ENCODE measurements around the gene RGL2.

Gene RGL2

DNA sequence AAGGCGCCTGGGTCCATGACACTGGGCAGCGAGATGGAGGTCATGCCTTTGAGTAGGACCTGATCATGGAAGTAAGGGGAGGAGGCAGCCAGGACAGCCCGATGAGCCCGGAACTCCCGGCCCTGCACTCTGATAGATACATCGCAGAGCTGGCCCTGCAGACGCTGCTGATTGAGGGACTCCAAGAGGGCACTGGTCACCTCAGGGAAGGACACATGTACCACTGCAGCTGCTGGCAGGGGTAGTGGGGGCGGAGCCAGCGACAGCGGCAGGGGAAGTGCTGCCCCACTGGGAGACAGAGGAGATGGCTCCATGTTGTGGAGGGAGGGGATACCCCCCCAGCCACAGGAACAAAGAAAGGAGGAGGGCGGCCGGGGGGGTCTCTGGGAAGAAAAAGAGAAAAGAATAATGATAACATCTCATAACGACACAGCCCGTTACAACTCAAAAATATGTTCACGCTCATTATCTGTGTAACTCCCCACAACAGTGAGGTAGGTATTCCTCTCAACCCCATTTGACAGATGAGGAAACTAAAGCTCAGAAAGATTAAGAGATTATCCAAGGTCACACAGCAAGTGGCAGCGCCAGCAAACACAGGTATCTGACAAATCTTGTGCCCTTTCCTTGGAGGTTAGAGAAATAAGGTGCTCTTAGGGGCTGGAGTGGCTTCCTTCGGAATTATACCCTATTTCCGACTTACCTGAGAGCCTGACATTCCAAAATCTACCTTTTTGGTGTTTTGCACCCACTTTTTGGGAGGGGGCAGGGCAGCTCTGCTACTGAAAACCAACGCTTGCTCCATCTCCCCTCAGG is 18.1 kb upstream of the RGL2 start:
- no peak for DNase-seq (ENCODE audit: low spot score)

DNA sequence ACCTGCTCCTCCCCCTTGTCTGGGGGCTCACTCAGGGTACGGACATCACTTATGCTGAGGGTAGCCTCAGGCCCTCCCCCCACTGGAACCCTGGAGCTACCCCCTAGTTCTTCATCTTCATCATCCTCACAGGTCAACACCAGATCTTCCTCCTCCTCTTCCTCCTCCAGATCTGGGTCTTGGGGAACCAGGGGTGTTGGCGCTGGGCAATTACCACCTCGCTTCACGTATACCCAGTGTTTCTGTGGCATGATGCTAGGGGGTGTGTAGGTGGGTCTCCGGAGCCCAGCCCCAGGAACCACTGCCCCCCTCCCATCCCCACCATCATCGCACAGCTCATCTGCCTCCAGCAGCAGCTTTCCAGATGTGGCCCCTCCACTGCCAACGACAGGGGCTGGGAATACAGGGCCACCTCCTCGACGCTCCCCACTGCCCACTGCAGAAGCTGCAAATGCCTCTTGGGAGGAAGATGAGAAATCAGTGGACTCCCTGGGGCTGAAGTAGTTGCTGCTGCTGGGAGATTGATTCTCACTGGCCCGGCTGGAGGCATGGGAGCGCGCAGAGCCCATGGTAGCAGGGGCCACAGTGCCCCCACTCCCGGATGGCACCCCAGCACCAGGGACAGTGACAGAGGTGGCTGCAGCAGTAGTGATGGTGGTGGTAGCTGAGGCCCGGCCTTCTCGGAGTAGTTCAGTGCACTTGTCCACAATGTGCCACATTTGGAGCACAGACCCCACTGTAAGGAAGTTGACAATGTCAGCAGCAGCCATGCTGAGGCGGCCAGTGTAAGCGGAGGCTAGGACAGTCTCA is 17.3 kb upstream of the RGL2 start:
- DNase-seq (ENCODE audit: low spot score) = no peak

DNA sequence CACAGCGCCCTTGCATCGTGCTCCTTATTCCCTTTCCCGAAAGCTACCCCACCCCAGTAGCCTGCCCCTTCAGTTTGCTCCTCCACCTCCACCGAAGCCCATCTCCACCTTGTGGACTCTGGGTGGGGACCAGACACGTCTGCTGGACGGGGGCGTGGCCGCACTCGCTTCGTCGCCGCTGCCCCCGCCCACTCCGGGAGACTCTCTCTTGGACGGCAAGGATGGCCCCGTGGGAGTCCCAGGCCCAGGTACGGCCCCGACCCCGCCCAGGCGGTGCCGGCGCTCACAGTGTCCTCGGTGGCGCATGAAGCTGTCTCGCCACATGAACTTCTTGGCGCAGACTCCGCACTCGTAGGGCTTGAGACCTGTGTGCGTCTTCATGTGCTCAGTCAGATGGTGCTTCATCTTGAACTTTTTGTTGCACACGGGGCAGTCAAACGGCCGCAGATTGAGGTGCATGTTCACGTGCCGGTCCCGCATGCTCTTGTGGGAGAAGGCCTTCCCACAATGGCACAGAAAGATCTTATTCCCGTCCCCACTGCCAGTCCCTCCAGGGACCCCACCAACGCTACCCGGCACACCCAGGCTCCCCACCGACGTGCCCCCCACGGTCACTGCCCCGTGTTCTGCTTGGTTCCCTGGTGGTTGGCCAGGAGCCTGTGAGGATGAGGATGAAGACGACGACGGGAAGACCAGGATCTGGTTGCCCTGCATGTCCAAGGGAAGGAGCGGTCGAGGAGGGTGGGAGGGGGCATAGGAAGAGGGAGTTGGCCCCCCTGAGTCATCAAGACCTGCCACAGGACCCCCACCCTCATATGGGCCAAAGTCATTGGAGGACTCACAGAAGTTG is 16.4 kb upstream of the RGL2 start:
- DNase-seq (ENCODE audit: low spot score) = no peak

DNA sequence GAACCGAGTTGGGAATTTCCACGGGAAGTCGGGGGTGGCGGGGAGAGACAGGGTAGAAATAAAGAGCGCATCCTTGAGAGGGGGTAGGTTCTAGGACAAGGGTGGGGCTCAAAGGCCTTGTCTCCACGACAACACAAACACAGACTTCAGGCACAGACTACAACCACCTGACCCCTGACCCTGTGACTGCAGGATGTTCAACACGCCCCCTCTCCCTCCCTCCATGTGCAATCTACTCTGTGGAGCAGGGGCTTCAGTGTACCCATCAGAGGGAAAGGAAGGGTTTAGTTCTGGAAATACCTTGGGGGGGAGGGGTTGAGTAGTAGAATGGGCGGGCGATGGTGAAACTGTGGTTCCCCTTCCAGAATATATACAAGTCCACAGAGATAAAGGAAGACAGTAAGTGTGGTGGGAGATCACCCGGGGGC is 15.8 kb upstream of the RGL2 start:
- peak; percentile 61 for DNase-seq (ENCODE audit: low spot score)

DNA sequence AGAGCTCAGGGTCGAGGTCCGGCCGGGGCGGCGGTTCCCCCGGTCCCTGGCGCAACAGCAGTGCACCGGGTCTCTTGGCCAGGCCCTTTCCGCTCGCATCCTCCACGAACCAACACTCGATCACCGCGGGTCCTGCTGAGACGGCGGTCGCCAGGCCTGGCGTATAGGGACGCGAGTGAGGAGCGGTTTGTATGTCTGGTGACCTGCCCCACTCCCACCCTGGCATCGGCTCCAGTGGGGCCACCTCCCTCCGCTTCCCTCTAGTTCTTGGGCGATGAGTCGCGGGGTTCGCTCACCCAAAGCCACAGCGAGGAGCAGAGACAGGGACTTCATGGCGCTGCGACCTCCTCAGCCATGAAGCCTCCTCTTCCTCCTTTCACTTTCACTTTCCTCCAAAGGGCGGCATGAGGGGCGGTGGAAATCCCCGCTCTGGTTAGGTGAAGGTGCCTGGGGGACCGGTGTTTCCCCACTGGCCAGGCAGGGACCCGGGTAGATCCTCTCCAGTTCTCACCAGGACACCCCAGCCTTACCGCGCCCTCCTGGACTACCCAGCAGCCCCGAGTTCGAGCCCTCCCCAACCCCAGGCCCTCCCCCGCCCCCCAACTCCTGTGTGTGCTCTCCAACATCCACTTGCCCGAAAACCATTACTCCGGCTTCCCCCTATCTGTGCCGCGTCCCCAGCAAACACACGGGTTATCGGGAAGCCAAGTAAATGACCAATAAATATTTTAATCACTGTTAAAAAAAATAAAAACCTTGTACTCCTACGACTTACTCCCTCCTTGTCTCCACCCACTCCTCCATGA is 15.2 kb upstream of the RGL2 start, which contains the start of gene TAPBP:
Gene TAPBP, minus strand, starts transcription at position 370 of the 806 bp plus-strand sequence. Its CDS starts 37 bp downstream, at position 333.
- DNase-seq (ENCODE audit: low spot score) = peak; percentile 70

DNA sequence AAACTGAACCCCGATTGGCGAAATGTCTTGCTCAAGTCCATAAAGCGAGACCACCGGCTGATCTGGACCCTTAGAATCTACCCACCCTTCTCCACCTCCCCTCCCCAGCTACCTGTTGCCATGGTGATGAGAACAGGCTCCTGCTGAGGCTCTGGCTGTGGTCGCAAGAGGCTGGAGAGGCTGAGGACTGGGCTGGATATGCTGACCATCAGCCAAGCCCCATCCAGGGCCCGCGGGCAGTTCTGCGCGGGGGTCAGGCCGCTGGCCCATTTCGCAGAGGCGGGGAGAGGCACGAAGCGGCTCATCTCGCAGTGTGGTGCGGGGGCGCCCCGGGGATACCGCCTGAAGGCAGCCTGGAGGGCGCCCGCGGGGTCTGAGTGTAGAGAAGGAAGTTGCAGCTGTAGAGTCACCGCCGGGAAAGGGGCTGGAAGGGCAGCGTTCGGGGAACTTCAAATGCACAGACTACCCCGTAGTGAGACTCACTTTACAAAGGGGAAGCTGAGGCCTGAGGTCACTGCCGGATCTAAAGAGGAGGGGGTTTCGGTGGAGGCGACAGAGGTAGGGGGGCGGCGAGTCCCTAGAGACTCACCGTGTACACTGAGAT is 14.5 kb upstream of the RGL2 start:
- DNase-seq (ENCODE audit: low spot score) = peak; percentile 43

DNA sequence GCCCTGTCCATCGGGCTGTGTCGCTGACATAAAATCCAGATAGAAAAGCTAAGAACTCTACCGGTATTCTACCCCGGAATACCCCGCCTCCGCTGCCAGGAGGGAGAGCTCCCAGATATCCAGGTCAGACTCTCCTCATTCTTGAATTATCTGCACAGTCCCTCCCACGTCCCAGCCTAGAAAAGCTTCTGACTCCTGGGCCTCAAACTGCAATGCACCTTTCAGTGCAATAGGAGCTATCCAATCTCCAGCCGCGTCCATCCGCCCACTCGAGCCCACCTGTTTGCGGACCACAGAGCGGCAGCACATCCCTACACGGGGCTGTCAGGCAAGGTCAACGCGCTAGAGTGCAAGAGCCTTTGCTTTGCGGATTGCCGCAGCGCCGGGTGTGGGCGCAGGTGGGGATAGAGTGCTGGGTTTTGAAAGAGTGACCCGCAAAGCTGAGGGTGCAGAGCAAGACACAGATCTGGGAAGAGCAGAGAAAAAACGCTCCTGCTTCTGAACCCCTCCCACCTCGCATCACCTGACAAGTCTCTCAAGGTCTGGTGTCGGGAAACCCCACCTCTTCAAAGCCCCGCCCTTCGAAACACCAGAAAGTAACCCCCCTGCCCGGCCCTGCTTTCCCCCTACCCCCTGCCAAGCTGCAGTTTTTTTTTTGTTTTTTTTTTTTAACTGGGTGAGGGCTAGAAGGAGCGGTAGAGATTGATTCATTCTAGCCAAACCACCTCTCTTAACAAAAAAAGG is 13.8 kb upstream of the RGL2 start:
- DNase-seq (ENCODE audit: low spot score) = peak; percentile 57

DNA sequence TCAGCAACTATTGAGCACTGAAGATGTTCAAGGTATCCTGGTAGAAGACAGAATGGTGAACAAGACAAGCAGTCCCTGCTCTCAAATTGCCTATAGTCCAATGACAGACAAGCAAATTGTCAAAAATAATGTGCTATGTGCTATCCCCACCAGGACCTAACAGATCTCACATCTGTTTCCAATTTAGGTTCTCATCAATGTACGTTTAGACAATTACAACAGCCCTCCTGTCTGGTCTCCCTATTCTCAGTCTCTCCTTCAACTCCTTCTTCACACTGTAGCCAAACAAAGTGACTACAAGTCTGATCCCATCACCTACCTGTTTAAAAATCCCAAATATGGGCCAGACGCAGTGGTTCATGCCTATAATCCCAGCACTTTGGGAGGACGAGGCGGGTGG is 7.6 kb upstream of the RGL2 start:
- no peak for DNase-seq (ENCODE audit: low spot score)

DNA sequence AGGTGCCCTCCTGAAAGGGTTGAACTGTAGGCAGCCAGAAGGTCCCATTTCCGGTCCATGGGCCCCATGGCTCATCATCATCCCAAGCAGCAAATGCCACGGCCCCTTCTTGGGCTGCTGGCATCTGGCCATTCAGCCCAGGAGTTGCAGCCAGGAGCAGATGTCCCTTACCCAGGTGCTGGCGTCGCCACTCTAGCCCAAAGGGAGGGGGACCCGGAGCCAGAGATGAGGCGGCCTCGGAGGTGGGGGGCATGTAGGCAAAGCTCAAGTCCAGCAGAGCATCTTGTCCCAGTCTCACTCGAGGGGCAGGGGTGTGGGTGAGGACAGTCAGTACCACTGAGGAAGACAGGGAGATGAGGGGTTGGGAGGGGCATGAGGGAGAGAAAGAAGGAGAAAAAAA is 6.3 kb upstream of the RGL2 start:
- no peak for DNase-seq (ENCODE audit: low spot score)

DNA sequence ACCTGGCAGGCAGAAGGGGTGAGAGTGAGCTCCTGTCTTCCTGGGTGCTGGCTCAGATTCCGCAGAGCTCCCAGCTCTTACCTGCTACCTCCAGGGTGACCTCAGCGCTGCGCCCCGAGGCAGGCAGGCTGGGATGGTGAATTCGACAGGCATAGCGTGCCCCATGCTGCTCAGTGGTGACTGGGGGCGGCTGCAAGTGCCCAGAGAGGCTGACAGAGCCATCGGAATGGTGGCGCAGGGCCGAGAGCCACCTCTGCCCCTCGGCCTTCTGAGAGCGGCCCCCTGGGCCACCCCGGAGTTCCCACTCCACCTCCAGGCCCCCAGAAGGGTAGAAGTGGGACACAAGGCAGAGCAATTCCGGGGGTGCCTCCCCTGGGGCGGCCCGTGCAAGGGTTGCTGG is 5.5 kb upstream of the RGL2 start:
- no peak for DNase-seq (ENCODE audit: low spot score)

DNA sequence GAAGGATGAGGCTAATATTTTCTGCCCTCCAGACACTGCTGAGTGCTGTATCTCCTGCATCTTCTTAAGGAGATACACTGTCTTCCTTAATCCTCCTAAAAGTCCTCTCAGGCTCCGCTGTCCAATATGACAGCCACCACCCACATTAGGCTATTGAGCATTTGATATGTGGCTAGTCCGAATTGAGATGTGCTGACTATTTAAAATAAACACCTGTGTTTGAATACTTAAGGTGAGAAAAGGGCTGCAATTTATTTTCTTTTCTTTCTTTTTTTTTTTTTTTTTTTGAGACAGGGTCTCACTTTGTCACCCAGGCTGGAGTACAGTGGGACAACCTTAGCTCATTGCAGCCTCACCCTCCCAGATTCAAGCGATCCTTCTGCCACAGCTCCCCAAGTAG is 3.1 kb upstream of the RGL2 start:
- DNase-seq (ENCODE audit: low spot score) = no peak

DNA sequence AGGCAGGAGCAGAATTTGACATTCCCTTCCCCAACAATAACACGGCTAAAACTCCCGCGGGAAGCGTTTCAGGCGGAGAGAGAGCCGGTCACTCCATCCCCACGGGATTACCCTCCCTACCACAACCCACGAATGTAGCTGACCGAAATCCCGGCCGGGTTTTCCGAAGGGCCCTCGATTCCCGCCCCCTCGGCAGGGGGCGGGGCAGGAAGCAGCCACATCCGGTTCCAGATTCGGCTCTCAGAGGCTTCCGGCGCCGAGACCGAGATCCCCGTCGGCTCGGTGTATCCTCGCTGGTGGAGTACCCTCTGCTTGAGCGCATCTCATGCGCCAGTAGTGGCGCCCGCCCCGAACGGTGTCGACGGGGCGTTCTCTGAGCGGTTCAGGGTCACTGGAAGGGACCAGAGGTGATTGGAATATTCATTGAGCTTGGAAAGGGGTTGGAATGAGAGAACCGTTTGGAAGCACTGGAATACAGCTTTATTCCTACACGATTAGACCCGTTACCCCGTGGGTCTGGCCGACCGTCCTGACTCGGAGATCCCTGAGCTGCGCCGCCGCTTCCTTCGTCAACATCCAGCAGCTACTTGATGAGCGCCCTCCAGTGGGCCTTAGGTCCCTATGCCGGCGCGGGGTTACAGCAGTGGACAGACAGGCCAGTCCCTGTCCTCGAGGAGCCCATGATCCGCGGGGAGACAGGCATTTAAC is 649 bp upstream of the RGL2 start:
- peak; percentile 90 for DNase-seq (ENCODE audit: low spot score)

DNA sequence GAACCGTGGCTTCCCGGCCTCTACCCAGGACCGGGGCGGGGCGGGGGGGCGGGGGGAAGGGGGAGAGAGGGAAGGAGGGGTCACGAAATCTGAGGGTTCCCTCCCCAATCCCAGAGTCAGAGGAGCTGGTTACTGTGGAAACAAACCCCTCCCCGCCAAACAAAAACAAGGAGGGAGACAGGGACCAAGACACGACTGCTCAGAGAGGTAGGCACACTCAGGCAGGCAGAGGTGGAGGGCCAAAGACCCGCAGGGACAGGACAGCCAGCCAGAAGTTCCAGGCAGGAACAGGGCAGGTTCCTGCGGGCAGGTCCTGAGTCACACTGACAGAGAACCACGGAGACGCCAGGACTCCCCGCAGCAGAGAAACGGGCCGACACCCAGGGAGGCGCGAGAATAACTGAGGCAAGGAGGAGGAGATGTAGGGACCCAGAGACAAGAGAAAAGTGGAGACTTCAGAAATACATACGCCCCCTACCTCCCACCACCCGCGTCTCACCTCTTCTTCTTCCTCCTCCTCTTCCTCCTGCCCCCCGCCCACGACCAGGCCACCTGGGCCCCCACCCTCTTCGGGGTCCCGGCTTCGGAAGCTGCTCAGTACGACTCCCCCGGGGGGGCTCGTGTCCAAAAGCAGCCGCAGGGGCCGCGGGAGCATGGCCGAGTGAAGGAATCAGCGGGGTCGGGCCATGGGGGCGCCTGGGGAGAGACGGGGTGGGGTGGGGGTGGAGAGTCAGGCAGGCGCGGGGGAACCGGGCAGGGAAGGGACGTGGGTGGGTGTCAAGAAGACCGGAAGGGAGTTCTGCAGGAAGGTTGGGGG is 578 bp downstream of the RGL2 start:
- peak; percentile 90 for DNase-seq (ENCODE audit: low spot score)

DNA sequence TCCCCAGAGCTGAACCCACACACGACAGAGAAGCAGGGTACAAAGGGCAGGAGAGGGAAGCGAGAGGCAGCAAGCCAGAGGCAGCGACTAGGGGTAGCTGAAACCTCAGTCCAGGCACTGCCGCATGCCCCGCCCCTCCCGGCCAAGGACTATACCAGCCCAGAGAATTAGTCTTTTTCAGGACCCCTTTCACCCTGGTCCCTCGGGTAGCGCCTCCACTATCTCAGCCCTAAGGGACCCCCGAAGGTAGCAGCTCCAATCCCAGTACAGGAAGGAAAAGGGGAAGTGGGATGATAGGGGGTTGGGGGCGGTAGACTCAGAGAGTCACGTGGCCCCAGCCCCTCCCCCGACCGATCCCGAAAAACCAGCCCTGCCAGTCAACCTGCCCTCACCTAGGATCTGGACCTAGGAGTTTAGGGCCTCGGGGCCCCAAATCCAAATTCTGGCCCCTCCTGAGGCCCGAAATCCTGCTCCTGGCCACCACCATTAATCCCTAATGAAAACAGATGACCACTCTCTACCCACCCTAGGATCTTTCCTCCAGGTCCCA is 1.3 kb downstream of the RGL2 start:
- DNase-seq (ENCODE audit: low spot score) = no peak

DNA sequence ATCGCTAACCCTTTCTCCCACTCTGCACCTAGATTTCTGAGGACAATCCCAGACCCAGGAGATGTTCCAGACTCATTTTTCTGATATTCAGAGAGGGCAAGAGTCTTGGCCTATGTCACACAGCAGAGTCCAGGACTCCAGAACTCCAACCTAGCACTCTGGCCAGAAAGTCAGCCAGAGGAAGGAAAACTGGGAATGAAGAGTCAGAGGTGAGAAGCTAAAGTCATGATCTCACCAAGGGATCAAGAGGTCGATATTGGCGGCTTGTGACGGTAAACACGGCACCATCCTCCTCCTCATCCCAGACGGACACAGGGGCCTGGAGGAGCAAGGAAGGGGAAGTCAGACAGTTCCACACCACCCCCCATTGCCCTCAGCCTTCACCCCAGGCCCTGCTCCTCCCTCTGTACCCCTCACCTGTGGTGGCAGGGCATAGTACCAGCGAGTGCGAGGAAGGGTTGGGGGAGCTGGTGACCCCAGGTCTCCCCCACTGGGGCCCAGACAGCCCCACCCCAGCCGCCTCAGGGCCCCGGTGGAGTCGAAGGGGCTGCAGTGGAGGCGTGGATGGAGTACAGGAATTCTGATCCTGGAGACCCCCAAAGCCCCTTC is 1.8 kb downstream of the RGL2 start:
- DNase-seq (ENCODE audit: low spot score) = no peak

DNA sequence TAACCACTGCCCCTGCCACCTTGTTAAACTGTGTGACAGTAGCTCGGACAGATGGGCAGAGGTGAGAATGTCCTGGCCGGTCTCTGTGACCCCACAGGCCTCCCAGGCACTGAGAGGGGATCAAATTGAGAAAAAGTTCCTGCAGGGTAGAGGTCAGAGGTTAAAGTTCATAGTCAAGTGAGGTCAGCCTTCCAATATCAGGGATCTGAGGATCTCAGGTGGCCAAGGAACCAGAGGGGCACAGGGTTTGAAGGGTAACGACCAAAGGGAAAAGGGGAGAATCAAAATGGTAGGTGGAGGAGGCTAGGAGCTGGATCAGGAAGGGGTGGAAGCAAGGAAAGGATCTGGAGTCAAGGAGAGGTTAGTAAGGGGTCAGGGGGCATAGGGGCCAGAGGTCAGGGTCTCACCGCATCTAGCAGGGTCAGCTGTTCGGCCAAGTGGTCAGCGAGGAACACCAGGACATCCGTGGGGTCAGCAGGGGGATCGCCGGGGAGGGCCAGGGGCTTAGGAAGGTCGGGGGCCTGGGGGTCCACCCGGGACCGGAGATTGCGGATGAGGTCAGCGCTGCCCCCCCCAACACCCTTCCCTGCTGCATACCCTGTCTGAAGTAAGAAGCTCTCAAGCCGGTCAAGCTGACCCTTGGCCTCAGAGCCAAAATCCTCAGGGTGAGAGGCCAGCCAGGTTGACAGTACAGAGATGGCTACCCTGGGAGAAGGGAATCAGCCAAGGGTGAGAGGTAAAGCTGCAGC is 2.9 kb downstream of the RGL2 start:
- DNase-seq (ENCODE audit: low spot score) = no peak

DNA sequence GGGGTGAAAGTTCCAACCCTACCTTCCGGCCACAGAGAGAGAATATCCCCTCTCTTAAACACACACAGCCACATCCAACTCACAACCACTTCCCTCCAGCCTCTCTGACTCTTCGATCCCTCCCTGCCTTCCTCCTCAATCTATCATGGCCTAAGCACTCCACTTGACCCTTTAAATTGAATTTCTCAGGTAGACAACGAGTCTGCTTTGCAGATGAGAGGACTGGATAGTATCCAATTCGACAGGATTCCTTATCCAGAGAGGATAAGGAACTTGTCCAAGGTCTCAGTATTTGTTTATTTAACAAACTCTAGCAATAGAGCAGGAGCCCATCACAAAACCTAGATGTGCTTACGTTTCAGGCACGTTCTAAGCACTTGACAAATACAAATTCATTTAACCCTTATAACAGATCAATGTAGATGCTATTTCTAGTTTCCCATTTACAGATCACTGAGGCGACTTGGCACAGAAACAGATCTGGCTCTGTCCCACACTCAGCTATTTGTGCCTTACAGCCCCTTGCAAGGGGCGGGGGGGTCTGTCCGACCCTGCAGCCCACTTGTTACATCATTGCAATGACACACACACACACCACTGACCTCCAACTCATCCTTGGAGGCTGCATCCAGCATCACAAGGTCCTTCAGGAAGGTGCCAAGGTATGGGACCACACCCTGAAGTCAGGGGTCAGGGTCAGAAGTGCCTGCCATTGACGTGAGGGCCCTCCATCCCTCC is 4.5 kb downstream of the RGL2 start:
- no peak for DNase-seq (ENCODE audit: low spot score)
